Sigmoid colon (tissue), 4 donors: ENCODE measurements around the gene ANP32A.

ENCODE experiments used
- EP300 ChIP-seq, 4 donors: sonication (generic); formaldehyde crosslinking; IDR thresholded peaks; one replicate each; pipeline ENCODE4 v1.6.1; 2017; ENCODE audit warnings: antibody characterized with exemption in 4 of 4
- POLR2AphosphoS5 ChIP-seq, 4 donors: sonication (generic); formaldehyde crosslinking; IDR thresholded peaks; one replicate each; pipeline ENCODE4 v1.6.1; 2017; ENCODE audit warnings: antibody characterized with exemption in 4 of 4

DNA sequence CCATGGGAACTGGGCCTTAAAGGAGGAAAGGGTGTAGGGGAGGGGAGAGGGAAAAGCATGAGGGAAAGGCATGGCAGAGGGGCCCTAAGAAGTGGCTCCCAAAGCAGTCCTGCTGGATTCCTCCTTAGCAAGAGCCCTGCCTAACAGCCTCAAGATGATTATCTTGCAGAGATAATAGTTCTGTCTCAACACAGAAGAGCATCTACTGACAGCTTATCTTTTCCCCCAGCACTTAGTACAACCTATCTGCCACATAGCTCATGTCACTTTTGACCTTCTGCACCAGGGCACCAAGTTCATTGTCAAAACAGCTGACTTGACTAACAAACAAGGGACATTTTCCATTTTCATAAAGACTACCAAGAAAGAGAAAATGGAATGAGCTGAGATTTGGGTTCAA is 86.3 kb downstream of the ANP32A start:
- TF ChIP-seq POLR2AphosphoS5 (IDR thresholded peaks at IDR 0.05) (no peak), EP300 (IDR thresholded peaks at IDR 0.05) (no peak)
